CD4-positive, alpha-beta memory T cell (primary cell): ENCODE data around the gene TMEM175. TPM values are rescaled to one million over a fixed set of nuclear protein-coding genes. Genes with fewer than 3 reads are reported as not detected.

ENCODE experiments used
- CTCF ChIA-PET: fragments of 350-600 bp; sonication (Branson Sonifier 250); formaldehyde crosslinking; loops from one replicate; lab custom pipeline; 2021; ENCODE audit warnings: inconsistent platforms; ENCODE audit not compliant: partially characterized antibody; lab: Charles Lee
- POLR2A ChIA-PET: fragments of 350-600 bp; sonication (Branson Sonifier 250); formaldehyde crosslinking; loops from one replicate; lab custom pipeline; 2021; ENCODE audit not compliant: partially characterized antibody; lab: Charles Lee
- DNase-seq, 5 donors: peaks; one replicate each; pipeline versions ENCODE4 v3.0.0 to v3.0.0-alpha.2; 2020 to 2022; ENCODE audit warnings: mixed read lengths in 1 of 5
- H3K27ac ChIP-seq: one replicate; pipeline ENCODE4 v1.7.0; 2013; ENCODE audit warnings: low read depth, low read length
- H3K27me3 ChIP-seq: 2 replicates; pipeline ENCODE4 v1.7.0; 2013; ENCODE audit warnings: mild to moderate bottlenecking, low read length, moderate library complexity; ENCODE audit not compliant: insufficient read depth
- H3K36me3 ChIP-seq: 2 replicates; pipeline ENCODE4 v1.7.0; 2013; ENCODE audit warnings: mild to moderate bottlenecking, low read length, moderate library complexity; ENCODE audit not compliant: insufficient read depth
- H3K4me1 ChIP-seq: 2 replicates; pipeline ENCODE4 v1.7.0; 2013; ENCODE audit warnings: mild to moderate bottlenecking, low read length, moderate library complexity; ENCODE audit not compliant: insufficient read depth
- H3K4me3 ChIP-seq, 2 donors: one replicate each; pipeline ENCODE4 v1.7.0; 2013; ENCODE audit warnings: low read length in 2 of 2, mild to moderate bottlenecking in 1 of 2
- H3K9me3 ChIP-seq, 2 donors: one replicate each; pipeline ENCODE4 v1.7.0; 2013; ENCODE audit warnings: low read length in 2 of 2, control low read depth in 1 of 2; ENCODE audit not compliant: control insufficient read depth in 1 of 2
- H3K27ac Mint-ChIP-seq, 7 donors: one replicate each; pipeline ENCODE4 v1.8.0; 2020 to 2021; ENCODE audit warnings: mixed read lengths in 7 of 7, mild to moderate bottlenecking in 6 of 7, inconsistent platforms in 3 of 7, moderate library complexity in 3 of 7
- H3K27me3 Mint-ChIP-seq, 2 donors: one replicate each; pipeline ENCODE4 v1.8.0; 2020 to 2021; ENCODE audit warnings: mixed read lengths in 2 of 2
- H3K36me3 Mint-ChIP-seq, 2 donors: one replicate each; pipeline ENCODE4 v1.8.0; 2020 to 2021; ENCODE audit warnings: mixed read lengths in 2 of 2, inconsistent platforms in 1 of 2, mild to moderate bottlenecking in 1 of 2
- H3K4me1 Mint-ChIP-seq, 4 donors: one replicate each; pipeline ENCODE4 v1.8.0; 2020 to 2021; ENCODE audit warnings: mixed read lengths in 4 of 4, mild to moderate bottlenecking in 1 of 4
- H3K4me3 Mint-ChIP-seq, 8 donors: one replicate each; pipeline ENCODE4 v1.8.0; 2020 to 2021; ENCODE audit warnings: mixed read lengths in 8 of 8, mild to moderate bottlenecking in 7 of 8, moderate library complexity in 6 of 8, inconsistent platforms in 3 of 8
- H3K9me3 Mint-ChIP-seq, 8 donors: one replicate each; pipeline ENCODE4 v1.8.0; 2020 to 2021; ENCODE audit warnings: mixed read lengths in 8 of 8, mild to moderate bottlenecking in 5 of 8, inconsistent platforms in 3 of 8, moderate library complexity in 1 of 8
- intact Hi-C: fragments of 100-400 bp; cut with micrococcal nuclease; formaldehyde crosslinking; loops from one replicate; pipeline ENCODE4 v1.15.1; 2023
- polyA plus RNA-seq, 2 donors: library from polyadenylated mRNA; unstranded; fragments of 300-500 nt; fragmentation: Illumina TruSeq; gene quantifications; one replicate each; pipeline ENCODE4 v1.2.3, GENCODE V29; 2021
- total RNA-seq, 2 experiments: library from RNA; stranded (reverse); gene quantifications; one replicate each; pipeline ENCODE4 v1.2.3, GENCODE V29; 2021

Gene TMEM175
- total and polyA plus RNA-seq, 4 experiments from 2014 or later: 11.5 to 52.3 (median 31.3) TPM

DNA sequence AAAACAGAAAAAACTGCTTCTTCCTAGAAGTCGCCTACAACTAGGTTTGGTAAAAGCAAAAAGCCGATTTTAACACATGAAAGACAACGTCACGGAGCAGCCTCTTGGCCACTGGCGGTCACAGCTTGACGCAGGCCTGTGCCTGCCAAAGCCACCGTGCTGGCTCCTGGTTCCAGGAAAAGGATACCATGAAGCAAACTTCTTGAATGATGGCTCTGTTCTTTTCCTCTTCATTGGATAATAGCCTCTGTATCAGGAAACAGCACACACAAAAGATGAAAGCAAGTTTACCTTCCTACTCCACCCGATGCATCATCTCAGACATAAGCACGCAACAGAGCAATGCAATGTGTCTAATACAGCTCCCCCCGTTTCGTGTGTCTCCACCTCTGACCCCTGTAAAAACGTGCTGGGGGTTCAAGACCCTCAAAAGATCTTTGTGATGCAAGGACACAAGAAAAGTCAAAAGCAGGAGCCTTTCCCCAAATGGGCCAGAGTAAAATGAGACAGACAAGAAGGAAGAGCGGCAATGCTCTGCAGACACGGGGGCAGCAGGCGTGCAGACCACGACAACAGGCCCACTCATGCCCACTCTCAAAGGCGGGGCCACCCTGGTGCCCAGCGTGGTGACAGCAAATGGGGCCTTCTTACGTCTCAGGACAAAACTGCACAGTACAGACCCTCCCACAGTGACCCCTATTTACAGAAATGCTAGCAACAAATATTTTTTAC lies 19.5 kb upstream of the TMEM175 start:
- no peak for DNase-seq
- peaks cover 23 to 34% (median 28%) of the 10 kb centered on the region in 4 donors for H3K4me1 Mint-ChIP-seq
- no peaks in the 10 kb centered on the region for H3K27me3 ChIP-seq
- H3K36me3 Mint-ChIP-seq: peaks cover 12 to 32% of the 10 kb centered on the region in 2 donors
- H3K4me3 ChIP-seq: no peak overlapping the region
- intact Hi-C loops: no loop called here
- H3K9me3 Mint-ChIP-seq: no peaks in the 10 kb centered on the region
- POLR2A ChIA-PET: no interaction called here
- CTCF ChIA-PET: no interaction called here
- no peaks in the 10 kb centered on the region for H3K9me3 ChIP-seq
- H3K4me3 Mint-ChIP-seq: no peak overlapping the region
- peaks cover 28% of the 10 kb centered on the region for H3K4me1 ChIP-seq
- peaks cover 35% of the 10 kb centered on the region for H3K36me3 ChIP-seq
- peak overlapping the region in 1 of 7 donors; percentile 46 for H3K27ac Mint-ChIP-seq
- H3K27me3 Mint-ChIP-seq: no peaks in the 10 kb centered on the region
- H3K27ac ChIP-seq: no peak overlapping the region

- Mint-ChIP-seq H3K9me3 (peaks cover 0 to 5% (median under 1%) of the 10 kb centered on the region in 8 donors), H3K27ac (no peak overlapping the region), H3K27me3 (no peaks in the 10 kb centered on the region), H3K4me3 (no peak overlapping the region), H3K36me3 (peaks cover 17 to 34% of the 10 kb centered on the region in 2 donors), H3K4me1 (peaks cover 25 to 39% (median 32%) of the 10 kb centered on the region in 4 donors)
- H3K27me3 ChIP-seq: no peaks in the 10 kb centered on the region
- H3K27ac ChIP-seq: no peak overlapping the region
- H3K4me3 ChIP-seq: no peak overlapping the region
- ChIA-PET POLR2A (no interaction called here), CTCF (no interaction called here)
- peaks cover 35% of the 10 kb centered on the region for H3K36me3 ChIP-seq
- no peak for DNase-seq
- intact Hi-C loops: no loop called here
- peaks cover 28% of the 10 kb centered on the region for H3K4me1 ChIP-seq
- H3K9me3 ChIP-seq: no peaks in the 10 kb centered on the region
Measured at GRCh38 chr4:913280-913618, 19.0 kb upstream of the TMEM175 start.

- DNase-seq: no peak
- Mint-ChIP-seq H3K9me3 (peaks cover 0 to 9% (median under 1%) of the 10 kb centered on the region in 8 donors), H3K27me3 (no peaks in the 10 kb centered on the region), H3K36me3 (peaks cover 14 to 28% of the 10 kb centered on the region in 2 donors), H3K4me3 (no peak overlapping the region), H3K4me1 (peaks cover 28 to 46% (median 37%) of the 10 kb centered on the region in 4 donors), H3K27ac (peak overlapping the region in 2 of 7 donors; percentile 19 to 52)
- Histone ChIP-seq H3K4me3 (no peak overlapping the region), H3K9me3 (no peaks in the 10 kb centered on the region), H3K27ac (no peak overlapping the region), H3K36me3 (peaks cover 34% of the 10 kb centered on the region), H3K4me1 (peaks cover 31% of the 10 kb centered on the region), H3K27me3 (no peaks in the 10 kb centered on the region)
- POLR2A ChIA-PET: no interaction called here
- intact Hi-C loops: no loop called here
- CTCF ChIA-PET: no interaction called here
Measured at GRCh38 chr4:914531-914930, 17.7 kb upstream of the TMEM175 start.

GRCh38 chr4:915041-915474 lies 17.2 kb upstream of the TMEM175 start:
- peaks cover 31% of the 10 kb centered on the region for H3K36me3 ChIP-seq
- Mint-ChIP-seq H3K4me1 (peaks cover 30 to 51% (median 42%) of the 10 kb centered on the region in 4 donors), H3K27ac (peak overlapping the region; percentile 43 to 93 (median 69)), H3K4me3 (peak overlapping the region in 6 of 8 donors; percentile 18 to 71 (median 52)), H3K36me3 (peaks cover 15 to 26% of the 10 kb centered on the region in 2 donors), H3K9me3 (peaks cover 0 to 12% (median under 1%) of the 10 kb centered on the region in 8 donors), H3K27me3 (no peaks in the 10 kb centered on the region)
- no peaks in the 10 kb centered on the region for H3K9me3 ChIP-seq
- H3K27me3 ChIP-seq: no peaks in the 10 kb centered on the region
- CTCF ChIA-PET: no interaction called here
- no peak overlapping the region for H3K4me3 ChIP-seq
- POLR2A ChIA-PET: no interaction called here
- H3K27ac ChIP-seq: no peak overlapping the region
- DNase-seq: no peak
- intact Hi-C loops: no loop called here
- H3K4me1 ChIP-seq: peaks cover 31% of the 10 kb centered on the region

DNA sequence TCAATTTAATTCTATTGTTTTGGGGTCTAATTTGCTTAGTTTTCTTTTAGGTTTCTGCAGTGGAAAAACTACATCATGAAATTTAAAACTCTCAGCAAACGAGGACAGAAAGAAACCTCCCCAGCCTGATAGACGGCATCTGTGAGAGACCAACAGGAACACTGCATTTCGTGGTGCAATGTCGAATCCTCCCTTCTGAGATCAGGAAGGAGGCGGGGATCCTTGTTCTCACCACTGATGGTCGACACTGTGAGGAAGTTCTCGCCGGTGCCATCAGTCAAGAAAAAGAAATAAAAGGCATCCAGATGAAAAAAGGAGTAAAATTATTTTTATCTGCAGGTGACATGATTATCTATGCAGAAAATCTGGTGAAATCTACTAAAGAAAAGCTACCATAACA lies 16.7 kb upstream of the TMEM175 start:
- Mint-ChIP-seq H3K9me3 (peaks cover 0 to 12% (median under 1%) of the 10 kb centered on the region in 8 donors), H3K27me3 (no peaks in the 10 kb centered on the region), H3K36me3 (peaks cover 15 to 25% of the 10 kb centered on the region in 2 donors), H3K4me1 (peaks cover 32 to 56% (median 44%) of the 10 kb centered on the region in 4 donors), H3K4me3 (peak overlapping the region in 7 of 8 donors; percentile 9 to 71 (median 43)), H3K27ac (peak overlapping the region in 6 of 7 donors; percentile 43 to 93 (median 70))
- Histone ChIP-seq H3K27ac (no peak overlapping the region), H3K36me3 (peaks cover 29% of the 10 kb centered on the region), H3K27me3 (no peaks in the 10 kb centered on the region), H3K9me3 (no peaks in the 10 kb centered on the region), H3K4me3 (no peak overlapping the region), H3K4me1 (peaks cover 31% of the 10 kb centered on the region)
- DNase-seq: no peak
- CTCF ChIA-PET: no interaction called here
- intact Hi-C loops: no loop called here
- POLR2A ChIA-PET: no interaction called here

- H3K36me3 Mint-ChIP-seq: peaks cover 13 to 17% of the 10 kb centered on the region in 2 donors
- H3K4me3 Mint-ChIP-seq: peak overlapping the region in 3 of 8 donors; percentile 6 to 12 (median 7)
- Histone ChIP-seq H3K9me3 (no peaks in the 10 kb centered on the region), H3K36me3 (peaks cover 11% of the 10 kb centered on the region), H3K4me1 (peaks cover 47% of the 10 kb centered on the region), H3K27ac (no peak overlapping the region), H3K27me3 (no peaks in the 10 kb centered on the region), H3K4me3 (no peak overlapping the region)
- H3K27ac Mint-ChIP-seq: peak overlapping the region in 1 of 7 donors; percentile 67
- intact Hi-C loops: no loop called here
- CTCF ChIA-PET: no interaction called here
- H3K9me3 Mint-ChIP-seq: peaks cover 0 to 12% (median under 1%) of the 10 kb centered on the region in 8 donors
- peaks cover 41 to 75% (median 56%) of the 10 kb centered on the region in 4 donors for H3K4me1 Mint-ChIP-seq
- H3K27me3 Mint-ChIP-seq: no peaks in the 10 kb centered on the region
- POLR2A ChIA-PET: no interaction called here
- DNase-seq: no peak
Measured at GRCh38 chr4:917466-917865, 14.8 kb upstream of the TMEM175 start.

DNA sequence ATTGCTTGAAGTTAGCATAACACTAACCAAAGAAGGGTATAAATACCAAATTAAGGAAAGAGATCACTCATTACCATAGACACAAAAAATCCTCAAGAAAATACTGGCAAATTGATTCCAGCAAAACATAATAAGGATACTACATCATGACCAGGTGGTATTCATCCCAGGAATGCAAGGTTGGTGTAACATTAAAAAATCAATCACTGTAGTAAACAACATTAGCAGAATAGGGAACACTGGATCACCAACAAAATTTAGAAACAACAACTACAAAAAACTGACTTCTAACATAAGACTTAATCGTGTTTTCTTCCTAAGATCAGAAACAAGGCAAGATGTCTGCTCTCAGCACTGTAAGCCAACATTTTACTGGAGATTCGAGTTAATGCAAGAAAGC lies 14.3 kb upstream of the TMEM175 start:
- Mint-ChIP-seq H3K9me3 (peaks cover 0 to 12% (median under 1%) of the 10 kb centered on the region in 8 donors), H3K36me3 (peaks cover 13 to 22% of the 10 kb centered on the region in 2 donors), H3K27ac (peak overlapping the region in 2 of 7 donors; percentile 10 to 23), H3K4me3 (peak overlapping the region in 1 of 8 donors; percentile 20), H3K4me1 (peaks cover 46 to 80% (median 62%) of the 10 kb centered on the region in 4 donors), H3K27me3 (no peaks in the 10 kb centered on the region)
- Histone ChIP-seq H3K9me3 (no peaks in the 10 kb centered on the region), H3K27ac (no peak overlapping the region), H3K27me3 (no peaks in the 10 kb centered on the region), H3K4me3 (no peak overlapping the region), H3K36me3 (peaks cover 5% of the 10 kb centered on the region), H3K4me1 (peaks cover 53% of the 10 kb centered on the region)
- ChIA-PET POLR2A (no interaction called here), CTCF (no interaction called here)
- no peak for DNase-seq
- intact Hi-C loops: no loop called here
